HEK293 (cell line): ENCODE results near the gene C19orf47.

Source experiments
- CTCF ChIA-PET: fragments of 350-600 bp; formaldehyde crosslinking; extraction: SDS; loops from one replicate; lab custom pipeline; 2021; ENCODE audit warnings: antibody characterized with exemption; lab: Yijun Ruan, JAX
- POLR2A ChIA-PET: fragments of 300-600 bp; formaldehyde crosslinking; extraction: SDS; loops from one replicate; lab custom pipeline; 2020; ENCODE audit warnings: antibody characterized with exemption, inconsistent platforms; lab: Yijun Ruan, JAX
- H3K27ac ChIP-seq: fragments of 200-500 bp; sonication (Bioruptor generic); 2 replicates; pipeline ENCODE4 v1.5.1; 2014; ENCODE audit warnings: low read depth, low read length, control low read depth, inconsistent platforms; ENCODE audit errors: extremely low read depth
- H3K36me3 ChIP-seq, 2 experiments: fragments of 200-500 bp in 1 of 2; sonication (Bioruptor generic) in 1 of 2; 1 replicate in 1 of 2; 2 replicates in 1 of 2; pipeline ENCODE4 v1.5.1; 2014 to 2017; ENCODE audit warnings: inconsistent platforms in 2 of 2, low read length in 2 of 2; ENCODE audit not compliant: control insufficient read depth in 2 of 2, insufficient read depth in 1 of 2
- H3K4me1 ChIP-seq: fragments of 200-500 bp; sonication (Bioruptor generic); 2 replicates; pipeline ENCODE4 v1.5.1; 2014; ENCODE audit warnings: mild to moderate bottlenecking, low read length, inconsistent platforms; ENCODE audit not compliant: control insufficient read depth, insufficient read depth
- H3K4me3 ChIP-seq: 2 replicates; pipeline ENCODE4 v1.5.1; 2011; ENCODE audit warnings: low read depth, mild to moderate bottlenecking, control low read depth, low read length, moderate library complexity
- H3K9me3 ChIP-seq: fragments of 200-500 bp; sonication (Bioruptor generic); 2 replicates; pipeline ENCODE4 v1.5.1; 2014; ENCODE audit warnings: low read depth, low read length, inconsistent platforms; ENCODE audit not compliant: control insufficient read depth, insufficient read depth
- EGR2 ChIP-seq: fragments of 450-650 bp; formaldehyde crosslinking; IDR thresholded peaks from 2 replicates; pipeline ENCODE4 v1.5.1; 2016; ENCODE audit warnings: low read depth, missing biosample characterization, missing genetic modification characterization
- ELK4 ChIP-seq: IDR thresholded peaks from 2 replicates; pipeline ENCODE4 v1.6.1; 2011; ENCODE audit warnings: mild to moderate bottlenecking, low read depth, low read length, borderline replicate concordance
- GLIS2 ChIP-seq: fragments of 450-650 bp; formaldehyde crosslinking; IDR thresholded peaks from 2 replicates; pipeline ENCODE4 v1.5.1; 2016; ENCODE audit warnings: missing biosample characterization, missing genetic modification characterization
- KLF10 ChIP-seq: fragments of 450-650 bp; IDR thresholded peaks from 2 replicates; pipeline ENCODE4 v1.5.1; 2018; ENCODE audit warnings: missing biosample characterization, mild to moderate bottlenecking, missing genetic modification characterization
- KLF7 ChIP-seq: fragments of 450-650 bp; formaldehyde crosslinking; IDR thresholded peaks from 2 replicates; pipeline ENCODE4 v1.5.1; 2016; ENCODE audit warnings: missing biosample characterization, missing genetic modification characterization, borderline replicate concordance
- PRDM1 ChIP-seq: fragments of 450-650 bp; formaldehyde crosslinking; IDR thresholded peaks from 2 replicates; pipeline ENCODE4; 2016; ENCODE audit warnings: missing biosample characterization, missing genetic modification characterization
- PRDM10 ChIP-seq: fragments of 450-650 bp; formaldehyde crosslinking; IDR thresholded peaks from 2 replicates; pipeline ENCODE4 v1.5.1; 2016; ENCODE audit warnings: missing biosample characterization, missing genetic modification characterization
- TRIM28 ChIP-seq: IDR thresholded peaks from 2 replicates; pipeline ENCODE4 v1.6.1; 2011; ENCODE audit warnings: low read length, control low read depth, borderline replicate concordance
- ZFHX2 ChIP-seq: fragments of 450-650 bp; formaldehyde crosslinking; conservative IDR thresholded peaks from 2 replicates; pipeline ENCODE4 v1.5.1; 2016; ENCODE audit warnings: missing biosample characterization, missing genetic modification characterization
- ZNF133 ChIP-seq: fragments of 450-650 bp; formaldehyde crosslinking; IDR thresholded peaks from 2 replicates; pipeline ENCODE4 v1.5.1; 2016; ENCODE audit warnings: missing biosample characterization, missing genetic modification characterization
- ZNF146 ChIP-seq: fragments of 450-650 bp; formaldehyde crosslinking; IDR thresholded peaks from 2 replicates; pipeline ENCODE4 v1.5.1; 2016; ENCODE audit warnings: missing biosample characterization, missing genetic modification characterization
- ZNF274 ChIP-seq, 2 experiments: fragments of 200-500 bp in 1 of 2; fragments of 450-650 bp in 1 of 2; sonication (Bioruptor generic) in 1 of 2; formaldehyde crosslinking in 1 of 2; IDR thresholded peaks; 2 replicates each; pipeline versions ENCODE4 v1.5.1 to v1.6.1; 2014 to 2016; ENCODE audit warnings: borderline replicate concordance in 1 of 2, inconsistent platforms in 1 of 2, low read length in 1 of 2, missing biosample characterization in 1 of 2, missing genetic modification characterization in 1 of 2
- ZNF280D ChIP-seq: fragments of 450-650 bp; formaldehyde crosslinking; IDR thresholded peaks from 2 replicates; pipeline ENCODE4 v1.5.1; 2016; ENCODE audit warnings: missing biosample characterization, missing genetic modification characterization
- ZNF311 ChIP-seq: fragments of 450-650 bp; formaldehyde crosslinking; IDR thresholded peaks from 2 replicates; pipeline ENCODE4 v1.5.1; 2017; ENCODE audit warnings: missing biosample characterization, missing genetic modification characterization, borderline replicate concordance
- ZNF521 ChIP-seq: fragments of 450-650 bp; formaldehyde crosslinking; IDR thresholded peaks from 2 replicates; pipeline ENCODE4 v1.5.1; 2017; ENCODE audit warnings: missing biosample characterization, mild to moderate bottlenecking, missing genetic modification characterization
- ZNF76 ChIP-seq: fragments of 450-650 bp; formaldehyde crosslinking; IDR thresholded peaks from 2 replicates; pipeline ENCODE4; 2016; ENCODE audit warnings: low read depth, missing biosample characterization, missing genetic modification characterization, borderline replicate concordance
- ZNF837 ChIP-seq: fragments of 450-650 bp; formaldehyde crosslinking; IDR thresholded peaks from 2 replicates; pipeline ENCODE4 v1.5.1; 2016; ENCODE audit warnings: missing biosample characterization, missing genetic modification characterization
- TF ChIP-seq, protein P1 (sequence below): fragments of 450-650 bp; formaldehyde crosslinking; IDR thresholded peaks from 2 replicates; pipeline ENCODE4 v1.5.1; 2016; ENCODE audit warnings: missing biosample characterization, missing genetic modification characterization
- TF ChIP-seq, protein P2 (sequence below): fragments of 450-650 bp; formaldehyde crosslinking; IDR thresholded peaks from 2 replicates; pipeline ENCODE4; 2016; ENCODE audit warnings: missing biosample characterization, missing genetic modification characterization

The C19orf47 gene

DNA sequence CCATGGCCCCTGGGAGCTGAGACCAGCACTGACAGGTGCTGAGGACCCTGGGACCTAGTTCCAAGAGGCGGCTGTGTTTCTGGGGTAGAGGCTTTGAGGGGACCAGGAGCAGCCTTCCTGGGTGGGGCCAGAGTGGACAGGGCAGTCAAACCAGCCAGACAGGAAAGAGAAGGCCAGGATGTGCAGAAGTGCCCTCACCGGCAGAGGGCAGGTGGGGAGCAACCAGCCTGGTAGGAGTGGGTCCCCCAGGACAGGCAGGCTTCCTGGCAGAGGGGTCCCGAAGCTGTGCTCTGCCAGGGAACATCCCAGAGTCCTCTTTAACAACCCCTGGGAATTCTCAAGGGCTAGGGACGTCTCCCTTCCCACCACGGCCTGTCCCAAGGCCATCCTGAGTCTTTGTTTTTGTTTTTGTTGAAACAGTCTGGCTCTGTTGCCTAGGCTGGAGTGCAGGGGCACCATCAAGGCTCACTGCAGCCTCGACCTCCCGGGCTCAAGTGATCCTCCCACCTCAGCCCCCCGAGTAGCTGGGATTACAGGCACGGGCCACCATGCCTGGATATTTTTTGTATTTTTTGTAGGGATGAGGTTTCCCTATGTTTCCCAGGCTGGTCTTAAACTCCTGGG lies 44.8 kb upstream of the C19orf47 start (continued):
- TF ChIP-seq PRDM10 (tag by site-specific recombination) (no peak), ZNF280D (no peak), PRDM1 (tag by site-specific recombination) (no peak), ZNF76 (tag by site-specific recombination) (no peak), ZNF146 (no peak), ZNF274 (IDR thresholded peaks at IDR 0.05; ENCODE audit: low read length) (no peak), ZNF274 (tag by site-specific recombination; IDR thresholded peaks at IDR 0.05; ENCODE audit: borderline replicate concordance) (no peak)
- TF ChIP-seq, protein P1, sequence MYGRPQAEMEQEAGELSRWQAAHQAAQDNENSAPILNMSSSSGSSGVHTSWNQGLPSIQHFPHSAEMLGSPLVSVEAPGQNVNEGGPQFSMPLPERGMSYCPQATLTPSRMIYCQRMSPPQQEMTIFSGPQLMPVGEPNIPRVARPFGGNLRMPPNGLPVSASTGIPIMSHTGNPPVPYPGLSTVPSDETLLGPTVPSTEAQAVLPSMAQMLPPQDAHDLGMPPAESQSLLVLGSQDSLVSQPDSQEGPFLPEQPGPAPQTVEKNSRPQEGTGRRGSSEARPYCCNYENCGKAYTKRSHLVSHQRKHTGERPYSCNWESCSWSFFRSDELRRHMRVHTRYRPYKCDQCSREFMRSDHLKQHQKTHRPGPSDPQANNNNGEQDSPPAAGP: no peak
- TF ChIP-seq, all 188 proteins: peak for 3

- TF ChIP-seq ZNF133 (tag by site-specific recombination) (no peak), ZNF311 (no peak), GLIS2 (tag by site-specific recombination) (0 out of 2 replicates have a peak, but pooled peaks have one; percentile 18), TRIM28 (no peak), ZNF521 (no peak), ZNF837 (tag by site-specific recombination) (0 out of 2 replicates have a peak, but pooled peaks have one; percentile 17), ZFHX2 (tag by site-specific recombination) (peak; percentile 73), KLF10 (no peak), EGR2 (peak; percentile 76), ELK4 (no peak), KLF7 (tag by site-specific recombination) (no peak)
- TF ChIP-seq, protein P2, sequence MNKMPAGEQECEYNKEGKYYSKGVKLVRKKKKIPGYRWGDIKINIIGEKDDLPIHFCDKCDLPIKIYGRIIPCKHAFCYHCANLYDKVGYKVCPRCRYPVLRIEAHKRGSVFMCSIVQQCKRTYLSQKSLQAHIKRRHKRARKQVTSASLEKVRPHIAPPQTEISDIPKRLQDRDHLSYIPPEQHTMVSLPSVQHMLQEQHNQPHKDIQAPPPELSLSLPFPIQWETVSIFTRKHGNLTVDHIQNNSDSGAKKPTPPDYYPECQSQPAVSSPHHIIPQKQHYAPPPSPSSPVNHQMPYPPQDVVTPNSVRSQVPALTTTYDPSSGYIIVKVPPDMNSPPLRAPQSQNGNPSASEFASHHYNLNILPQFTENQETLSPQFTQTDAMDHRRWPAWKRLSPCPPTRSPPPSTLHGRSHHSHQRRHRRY (tag by site-specific recombination): no peak
- H3K4me3 ChIP-seq: no peak overlapping the region
- POLR2A ChIA-PET: no interaction called here
Observed at GRCh38 chr19:40392123-40392522, 43.9 kb upstream of the C19orf47 start.

More at GRCh38 chr19:40392123-40392522, 43.9 kb upstream of the C19orf47 start:
- Histone ChIP-seq H3K4me1 (no peaks in the 10 kb centered on the region), H3K27ac (0 out of 2 replicates have a peak overlapping the region, but pooled peaks have one; percentile 16), H3K36me3 (no peaks in the 10 kb centered on the region; a peak in 1 of 3 replicates), H3K9me3 (no peaks in the 10 kb centered on the region)
- CTCF ChIA-PET: interaction anchor here (0.6 kb wide), 3 partner anchors 8 to 1361 kb away, joined by 3 to 5 read pairs (median 4); no protein-coding TSS in a partner anchor
